Fibroblast of lung (primary cell): ENCODE measurements around the gene PHF19. TPM values are rescaled to one million over a fixed set of nuclear protein-coding genes. Genes with fewer than 3 reads are reported as not detected.

ENCODE experiments used
- DNase-seq, 2 donors: peaks; one replicate each; pipeline versions ENCODE4 v3.0.0 to v3.0.0-alpha.2; 2010; ENCODE audit warnings: low read depth in 2 of 2
- H2AFZ ChIP-seq: 2 replicates; pipeline ENCODE4 v1.5.1; 2012; ENCODE audit warnings: low read length, control low read depth, inconsistent platforms
- H3K27ac ChIP-seq: 2 replicates; pipeline ENCODE4 v1.5.1; 2011; ENCODE audit warnings: low read length, control low read depth; ENCODE audit not compliant: insufficient read depth
- H3K27me3 ChIP-seq: 2 replicates; pipeline ENCODE4 v1.5.1; 2011; ENCODE audit warnings: mild to moderate bottlenecking, low read length; ENCODE audit not compliant: control insufficient read depth, insufficient read depth
- H3K36me3 ChIP-seq: 2 replicates; pipeline ENCODE4 v1.5.1; 2011; ENCODE audit warnings: low read length; ENCODE audit not compliant: control insufficient read depth, insufficient read depth
- H3K4me1 ChIP-seq: 2 replicates; pipeline ENCODE4 v1.5.1; 2011; ENCODE audit warnings: low read length; ENCODE audit not compliant: control insufficient read depth, insufficient read depth; ENCODE audit errors: extremely low read depth
- H3K4me2 ChIP-seq: 2 replicates; pipeline ENCODE4 v1.5.1; 2011; ENCODE audit warnings: low read length, control low read depth; ENCODE audit not compliant: insufficient read depth; ENCODE audit errors: extremely low read depth
- H3K4me3 ChIP-seq, 4 experiments: fragments of 200-600 bp in 1 of 4; sonication (generic) in 1 of 4; replicated peaks in 1 of 4; 2 replicates each; pipeline ENCODE4 v1.5.1; 2011 to 2016; ENCODE audit warnings: low read length in 4 of 4, low read depth in 3 of 4, mild to moderate bottlenecking in 3 of 4, control low read depth in 2 of 4, inconsistent platforms in 1 of 4, mixed read lengths in 1 of 4; ENCODE audit not compliant: insufficient read depth in 1 of 4; ENCODE audit errors: control extremely low read depth in 1 of 4
- H3K79me2 ChIP-seq: 2 replicates; pipeline ENCODE4 v1.5.1; 2012; ENCODE audit warnings: mild to moderate bottlenecking, low read length, inconsistent platforms; ENCODE audit not compliant: control insufficient read depth, insufficient read depth
- H3K9ac ChIP-seq: 2 replicates; pipeline ENCODE4 v1.5.1; 2011; ENCODE audit warnings: mild to moderate bottlenecking, low read length, control low read depth; ENCODE audit not compliant: insufficient read depth
- H3K9me3 ChIP-seq: 2 replicates; pipeline ENCODE4 v1.5.1; 2012; ENCODE audit warnings: low read depth, low read length; ENCODE audit not compliant: control insufficient read depth, insufficient read depth
- H4K20me1 ChIP-seq: 2 replicates; pipeline ENCODE4 v1.5.1; 2011; ENCODE audit warnings: low read length; ENCODE audit not compliant: control insufficient read depth, insufficient read depth; ENCODE audit errors: extremely low read depth
- EZH2 ChIP-seq: IDR thresholded peaks from 2 replicates; pipeline ENCODE4 v1.5.1; 2012; ENCODE audit warnings: low read length, control low read depth, mild to moderate bottlenecking; ENCODE audit errors: missing control alignments
- polyA plus RNA-seq, 2 donors: library from polyadenylated mRNA; depleted of rRNA in 1 of 2; stranded (reverse) in 1 of 2; unstranded in 1 of 2; fragments of >200 nt; gene quantifications; 2 replicates each; pipeline ENCODE4 v1.2.1, GENCODE V29; 2011 to 2012; ENCODE audit warnings: missing spikeins in 1 of 2
- total RNA-seq: library from RNA; depleted of rRNA; stranded (reverse); fragments of >200 nt; gene quantifications from 2 replicates; pipeline ENCODE4 v1.2.1, GENCODE V29; 2014
- TF ChIP-seq, protein P1 (sequence below), 2 donors: IDR thresholded peaks in 1 of 2; conservative IDR thresholded peaks in 1 of 2; 1 replicate in 1 of 2; 2 replicates in 1 of 2; pipeline ENCODE4 v1.5.1; 2011 to 2012; ENCODE audit warnings: low read length in 2 of 2, control low read depth in 1 of 2, inconsistent platforms in 1 of 2, low read depth in 1 of 2, mild to moderate bottlenecking in 1 of 2

Gene PHF19
- total and polyA plus RNA-seq, 2 donors (not counting 1 experiment from before 2014, with no cell fraction given), result 21.4 to 38.3 TPM

DNA sequence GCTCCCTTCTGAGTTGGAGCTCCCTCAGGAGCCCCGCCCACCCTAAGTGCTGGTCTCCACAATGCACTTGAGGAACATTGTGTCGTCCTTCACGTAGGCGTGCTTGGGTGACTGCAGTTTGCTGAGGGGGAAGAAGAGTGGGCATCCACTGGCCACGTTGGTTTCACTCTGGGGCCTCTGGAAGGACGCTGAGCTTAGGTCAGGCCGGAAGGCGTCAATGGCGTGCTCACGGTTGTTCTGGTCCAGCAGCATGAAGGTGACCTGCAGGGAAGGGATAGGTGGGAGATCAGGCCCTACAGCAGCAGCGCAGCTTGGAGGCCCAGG, 28.0 kb upstream of the PHF19 start:
- Histone ChIP-seq H3K4me3 (no peak overlapping the region), H3K27ac (no peak overlapping the region), H3K9ac (no peak overlapping the region), H3K4me1 (peaks cover 1% of the 10 kb centered on the region), H3K9me3 (no peaks in the 10 kb centered on the region), H3K36me3 (no peaks in the 10 kb centered on the region), H3K79me2 (no peaks in the 10 kb centered on the region), H3K27me3 (no peaks in the 10 kb centered on the region), H2AFZ (no peak overlapping the region), H3K4me2 (no peak overlapping the region), H4K20me1 (no peaks in the 10 kb centered on the region)
- DNase-seq, result no peak
- TF ChIP-seq EZH2, result no peak
- TF ChIP-seq, protein P1, sequence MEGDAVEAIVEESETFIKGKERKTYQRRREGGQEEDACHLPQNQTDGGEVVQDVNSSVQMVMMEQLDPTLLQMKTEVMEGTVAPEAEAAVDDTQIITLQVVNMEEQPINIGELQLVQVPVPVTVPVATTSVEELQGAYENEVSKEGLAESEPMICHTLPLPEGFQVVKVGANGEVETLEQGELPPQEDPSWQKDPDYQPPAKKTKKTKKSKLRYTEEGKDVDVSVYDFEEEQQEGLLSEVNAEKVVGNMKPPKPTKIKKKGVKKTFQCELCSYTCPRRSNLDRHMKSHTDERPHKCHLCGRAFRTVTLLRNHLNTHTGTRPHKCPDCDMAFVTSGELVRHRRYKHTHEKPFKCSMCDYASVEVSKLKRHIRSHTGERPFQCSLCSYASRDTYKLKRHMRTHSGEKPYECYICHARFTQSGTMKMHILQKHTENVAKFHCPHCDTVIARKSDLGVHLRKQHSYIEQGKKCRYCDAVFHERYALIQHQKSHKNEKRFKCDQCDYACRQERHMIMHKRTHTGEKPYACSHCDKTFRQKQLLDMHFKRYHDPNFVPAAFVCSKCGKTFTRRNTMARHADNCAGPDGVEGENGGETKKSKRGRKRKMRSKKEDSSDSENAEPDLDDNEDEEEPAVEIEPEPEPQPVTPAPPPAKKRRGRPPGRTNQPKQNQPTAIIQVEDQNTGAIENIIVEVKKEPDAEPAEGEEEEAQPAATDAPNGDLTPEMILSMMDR (conservative IDR thresholded peaks at IDR 0.05 in 1 of 2, IDR thresholded peaks at IDR 0.05 in 1 of 2; ENCODE audit: low read depth in 1 of 2, low read length in 2 of 2), result no peak

DNA sequence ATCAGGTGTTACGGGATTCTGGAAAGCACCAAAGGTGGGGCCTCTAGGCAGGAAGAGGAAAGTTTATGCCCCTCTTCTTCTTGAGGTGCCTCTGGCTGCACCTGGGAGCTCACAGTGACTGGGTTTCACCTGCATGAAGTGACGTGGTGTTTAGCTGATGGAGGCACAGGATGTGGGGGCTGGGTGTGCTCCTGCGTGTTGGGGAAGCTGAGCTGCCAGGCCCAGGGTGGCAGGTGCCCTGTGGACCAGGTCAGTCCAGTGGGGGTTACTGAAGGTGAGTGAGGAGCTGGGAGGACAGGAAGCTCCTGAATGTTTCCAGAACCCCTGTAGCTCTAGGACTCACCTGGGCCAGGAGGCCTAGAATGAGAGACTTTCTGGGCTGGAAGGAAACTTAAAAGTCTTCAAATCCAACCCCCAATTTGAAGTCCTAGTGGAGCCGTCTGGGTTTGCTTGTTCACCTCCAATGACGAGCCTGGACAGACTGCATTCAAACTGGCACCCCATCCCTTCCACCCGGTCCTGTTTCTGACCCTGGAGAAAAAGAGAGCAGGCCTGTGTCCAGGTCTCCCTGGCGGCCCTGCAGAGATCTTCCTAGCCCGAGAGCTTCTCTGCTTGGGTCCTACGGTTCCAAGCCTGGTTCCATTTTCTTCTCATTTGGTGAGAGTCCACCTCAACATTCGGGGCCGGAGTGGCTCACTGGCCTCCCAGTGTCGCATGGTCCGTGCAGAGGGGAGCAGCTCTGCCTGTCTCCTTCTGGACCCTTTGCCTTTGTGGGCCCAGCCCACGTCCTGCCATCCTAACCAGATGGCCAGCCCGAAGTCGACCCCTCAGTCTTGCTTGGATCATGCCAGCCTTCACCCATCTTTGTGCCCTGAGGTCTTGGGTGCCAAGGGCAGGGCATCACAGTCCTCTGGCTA, 27.3 kb upstream of the PHF19 start:
- Histone ChIP-seq H3K4me2 (no peak overlapping the region), H3K27me3 (no peaks in the 10 kb centered on the region), H3K4me1 (no peaks in the 10 kb centered on the region), H3K9ac (no peak overlapping the region), H3K79me2 (no peaks in the 10 kb centered on the region), H3K9me3 (no peaks in the 10 kb centered on the region), H3K27ac (no peak overlapping the region), H4K20me1 (no peaks in the 10 kb centered on the region), H3K36me3 (no peaks in the 10 kb centered on the region), H3K4me3 (no peak overlapping the region), H2AFZ (no peak overlapping the region)
- no peak for TF ChIP-seq EZH2
- TF ChIP-seq, protein P1 (conservative IDR thresholded peaks at IDR 0.05 in 1 of 2, IDR thresholded peaks at IDR 0.05 in 1 of 2; ENCODE audit: low read depth in 1 of 2, low read length in 2 of 2), result no peak
- no peak for DNase-seq

DNA sequence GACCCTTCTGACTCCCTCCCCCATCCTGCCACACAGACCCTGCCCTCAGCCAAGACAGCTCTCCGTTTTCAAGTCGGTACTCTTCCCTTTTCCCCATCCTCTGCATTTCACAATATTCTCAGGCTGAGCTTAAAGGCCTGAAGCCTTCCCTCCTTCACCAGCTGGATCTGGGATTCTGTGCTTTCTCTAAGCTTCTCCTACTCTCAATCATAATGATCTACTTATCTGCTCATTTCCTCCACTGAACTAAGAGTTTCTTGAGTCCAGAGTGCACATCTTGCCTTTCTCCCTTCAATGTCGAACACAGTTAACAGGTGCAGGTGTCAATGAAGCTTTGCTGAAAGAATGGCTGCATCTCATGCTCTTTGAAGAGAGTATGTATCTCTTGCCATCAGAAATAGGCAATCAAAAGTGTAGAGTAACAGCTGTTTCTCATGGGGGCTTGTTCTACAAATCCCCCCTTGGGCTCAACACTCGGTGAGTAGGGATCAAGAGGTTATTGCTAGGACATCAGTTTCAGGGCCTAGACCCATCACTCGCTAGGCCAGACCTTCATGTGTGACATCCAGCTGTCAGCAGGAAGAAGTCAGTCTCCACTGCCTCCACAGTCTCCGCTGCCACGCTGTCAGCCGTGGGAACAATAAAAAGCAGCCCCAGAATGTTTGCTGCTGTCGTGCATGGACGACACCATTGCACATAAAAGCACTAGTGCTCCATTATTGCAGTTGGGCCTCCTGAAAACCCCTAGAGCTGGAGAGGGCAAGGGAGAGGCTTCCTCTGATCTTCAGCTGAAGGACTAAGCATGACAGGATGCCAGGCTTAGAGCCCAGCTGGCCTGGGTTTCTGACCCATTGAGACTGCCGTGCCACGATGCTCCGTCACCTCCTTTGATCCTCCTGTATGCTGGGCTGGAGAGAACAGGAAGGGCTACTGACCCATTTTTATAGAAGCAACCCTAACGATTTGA, 25.9 kb upstream of the PHF19 start:
- DNase-seq, result no peak
- H3K4me2 ChIP-seq, result no peak overlapping the region
- no peak overlapping the region for H2AFZ ChIP-seq
- no peaks in the 10 kb centered on the region for H3K4me1 ChIP-seq
- TF ChIP-seq, protein P1 (conservative IDR thresholded peaks at IDR 0.05 in 1 of 2, IDR thresholded peaks at IDR 0.05 in 1 of 2; ENCODE audit: low read depth in 1 of 2, low read length in 2 of 2), result no peak
- TF ChIP-seq EZH2, result no peak
- H3K9me3 ChIP-seq, result no peaks in the 10 kb centered on the region
- no peak overlapping the region for H3K4me3 ChIP-seq
- no peaks in the 10 kb centered on the region for H3K36me3 ChIP-seq
- H3K27ac ChIP-seq, result no peak overlapping the region
- no peaks in the 10 kb centered on the region for H3K27me3 ChIP-seq
- no peaks in the 10 kb centered on the region for H3K79me2 ChIP-seq
- no peak overlapping the region for H3K9ac ChIP-seq
- no peaks in the 10 kb centered on the region for H4K20me1 ChIP-seq
